OCI-LY1 (cell line): ENCODE results near the gene SH3BP1.

Source experiments
- EZH2 ChIP-seq: fragments of 200-600 bp; sonication (generic), shearing (Covaris generic); IDR thresholded peaks from 2 replicates; pipeline ENCODE4 v1.8.0; 2017; ENCODE audit warnings: borderline replicate concordance, mixed run types, mild to moderate bottlenecking, antibody characterized with exemption, low read length, moderate library complexity, mixed read lengths
- TF ChIP-seq, protein P1 (sequence below): fragments of 200-600 bp; sonication (generic), shearing (Covaris generic); IDR thresholded peaks from 2 replicates; pipeline ENCODE4 v1.5.1; 2017; ENCODE audit warnings: mild to moderate bottlenecking, antibody characterized with exemption, low read length, moderate library complexity, mixed read lengths

DNA sequence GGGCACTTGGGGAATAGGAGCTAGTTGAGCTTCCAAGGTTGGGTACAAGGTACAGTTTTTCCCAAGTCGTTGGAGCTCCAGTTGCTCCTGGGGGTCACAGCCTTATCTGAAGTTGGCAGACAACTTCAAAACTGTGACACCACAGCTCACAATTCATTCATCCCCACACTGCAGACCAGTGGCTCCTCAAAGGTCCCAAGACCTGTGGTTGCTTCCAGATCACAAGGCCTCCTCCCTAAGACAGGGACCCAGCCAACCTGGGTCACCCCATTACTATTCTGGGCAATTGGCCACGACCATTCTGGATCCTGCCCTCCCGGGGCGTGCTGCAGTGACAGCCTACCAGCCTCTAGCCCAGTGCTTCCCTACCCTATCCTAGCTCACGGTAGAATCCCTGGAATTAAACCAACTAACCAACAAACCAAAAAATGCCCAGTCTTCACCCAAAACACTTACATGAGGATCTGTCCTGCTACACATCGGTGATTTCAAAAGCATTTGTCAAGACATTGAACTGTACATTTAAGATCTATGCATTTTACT lies 18.2 kb downstream of the SH3BP1 start:
- no peak for TF ChIP-seq EZH2
- TF ChIP-seq, protein P1, sequence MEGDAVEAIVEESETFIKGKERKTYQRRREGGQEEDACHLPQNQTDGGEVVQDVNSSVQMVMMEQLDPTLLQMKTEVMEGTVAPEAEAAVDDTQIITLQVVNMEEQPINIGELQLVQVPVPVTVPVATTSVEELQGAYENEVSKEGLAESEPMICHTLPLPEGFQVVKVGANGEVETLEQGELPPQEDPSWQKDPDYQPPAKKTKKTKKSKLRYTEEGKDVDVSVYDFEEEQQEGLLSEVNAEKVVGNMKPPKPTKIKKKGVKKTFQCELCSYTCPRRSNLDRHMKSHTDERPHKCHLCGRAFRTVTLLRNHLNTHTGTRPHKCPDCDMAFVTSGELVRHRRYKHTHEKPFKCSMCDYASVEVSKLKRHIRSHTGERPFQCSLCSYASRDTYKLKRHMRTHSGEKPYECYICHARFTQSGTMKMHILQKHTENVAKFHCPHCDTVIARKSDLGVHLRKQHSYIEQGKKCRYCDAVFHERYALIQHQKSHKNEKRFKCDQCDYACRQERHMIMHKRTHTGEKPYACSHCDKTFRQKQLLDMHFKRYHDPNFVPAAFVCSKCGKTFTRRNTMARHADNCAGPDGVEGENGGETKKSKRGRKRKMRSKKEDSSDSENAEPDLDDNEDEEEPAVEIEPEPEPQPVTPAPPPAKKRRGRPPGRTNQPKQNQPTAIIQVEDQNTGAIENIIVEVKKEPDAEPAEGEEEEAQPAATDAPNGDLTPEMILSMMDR, result no peak
